Brain microvascular endothelial cell (primary cell): Measurements from ENCODE around the gene CARD19.
A peak's percentile ranks its signal among the peaks of the same experiment; 100 is the strongest.

Experiments used
- DNase-seq: peaks from one replicate; pipeline ENCODE4 v3.0.0-alpha.2; 2020
- H3K27ac ChIP-seq: fragments of 250-450 bp; sonication (Bioruptor Pico); 2 replicates; pipeline ENCODE4 v1.5.1; 2020; ENCODE audit warnings: mild to moderate bottlenecking, moderate library complexity
- H3K27me3 ChIP-seq: fragments of 250-450 bp; sonication (Bioruptor Pico); replicated peaks from 2 replicates; pipeline ENCODE4 v1.5.1; 2020; ENCODE audit warnings: mild to moderate bottlenecking
- H3K36me3 ChIP-seq: fragments of 250-450 bp; sonication (Bioruptor Pico); replicated peaks from 2 replicates; pipeline ENCODE4 v1.5.1; 2020; ENCODE audit warnings: mild to moderate bottlenecking
- H3K4me3 ChIP-seq: 2 replicates; pipeline ENCODE4 v1.5.1; 2011; ENCODE audit warnings: low read depth, mild to moderate bottlenecking, control low read depth, low read length, moderate library complexity
- CTCF ChIP-seq: IDR thresholded peaks from 2 replicates; pipeline ENCODE4 v1.5.1; 2011; ENCODE audit warnings: low read depth, mild to moderate bottlenecking, moderate library complexity, low read length, control low read depth, inconsistent platforms; ENCODE audit errors: missing control alignments
- in situ Hi-C: cut with HindIII; loops from 2 replicates; pipeline ENCODE4 v1.10.0; 2017; ENCODE audit warnings: low sequenced_read_pairs, low pct_ligation_motif_present

The CARD19 gene

GRCh38 chr9:93117924-93118862, 22.2 kb downstream of the CARD19 start:
- no peak for DNase-seq
- H3K27ac ChIP-seq = no peak overlapping the region
- peaks cover 9% of the 10 kb centered on the region for H3K36me3 ChIP-seq
- H3K27me3 ChIP-seq = no peaks in the 10 kb centered on the region
- in situ Hi-C loops = no loop called here
- H3K4me3 ChIP-seq = no peak overlapping the region
- TF ChIP-seq CTCF = no peak

GRCh38 chr9:93118863-93119702, 23.1 kb downstream of the CARD19 start:
- TF ChIP-seq CTCF = no peak
- in situ Hi-C loops = no loop called here
- H3K4me3 ChIP-seq = no peak overlapping the region
- peaks cover 3% of the 10 kb centered on the region for H3K36me3 ChIP-seq
- DNase-seq = no peak
- H3K27ac ChIP-seq = no peak overlapping the region
- H3K27me3 ChIP-seq = no peaks in the 10 kb centered on the region

GRCh38 chr9:93119703-93119952, 23.6 kb downstream of the CARD19 start:
- H3K27ac ChIP-seq = no peak overlapping the region
- no peak for DNase-seq
- peaks cover under 1% of the 10 kb centered on the region for H3K36me3 ChIP-seq
- no peak overlapping the region for H3K4me3 ChIP-seq
- in situ Hi-C loops = no loop called here
- H3K27me3 ChIP-seq = no peaks in the 10 kb centered on the region
- no peak for TF ChIP-seq CTCF

GRCh38 chr9:93119953-93120845, 24.2 kb downstream of the CARD19 start:
- DNase-seq = peak; percentile 87
- H3K27me3 ChIP-seq = no peaks in the 10 kb centered on the region
- no peak overlapping the region for H3K27ac ChIP-seq
- peaks cover 3% of the 10 kb centered on the region for H3K36me3 ChIP-seq
- no peak overlapping the region for H3K4me3 ChIP-seq
- peak; percentile 68 for TF ChIP-seq CTCF
- in situ Hi-C loops = no loop called here

GRCh38 chr9:93120846-93121315, 24.9 kb downstream of the CARD19 start:
- TF ChIP-seq CTCF = no peak
- no peak overlapping the region for H3K27ac ChIP-seq
- DNase-seq = no peak
- H3K27me3 ChIP-seq = no peaks in the 10 kb centered on the region
- H3K36me3 ChIP-seq = peaks cover 3% of the 10 kb centered on the region
- H3K4me3 ChIP-seq = no peak overlapping the region
- in situ Hi-C loops = no loop called here
